Fibroblast of lung (primary cell): Measurements from ENCODE around the gene UPK1A.

Experiments
- EZH2 ChIP-seq: IDR thresholded peaks from 2 replicates; pipeline ENCODE4 v1.5.1; 2012; ENCODE audit warnings: low read length, control low read depth, mild to moderate bottlenecking; ENCODE audit errors: missing control alignments
- TF ChIP-seq, protein P1 (sequence below), 2 donors: IDR thresholded peaks in 1 of 2; conservative IDR thresholded peaks in 1 of 2; 1 replicate in 1 of 2; 2 replicates in 1 of 2; pipeline ENCODE4 v1.5.1; 2011 to 2012; ENCODE audit warnings: low read length in 2 of 2, control low read depth in 1 of 2, inconsistent platforms in 1 of 2, low read depth in 1 of 2, mild to moderate bottlenecking in 1 of 2

DNA sequence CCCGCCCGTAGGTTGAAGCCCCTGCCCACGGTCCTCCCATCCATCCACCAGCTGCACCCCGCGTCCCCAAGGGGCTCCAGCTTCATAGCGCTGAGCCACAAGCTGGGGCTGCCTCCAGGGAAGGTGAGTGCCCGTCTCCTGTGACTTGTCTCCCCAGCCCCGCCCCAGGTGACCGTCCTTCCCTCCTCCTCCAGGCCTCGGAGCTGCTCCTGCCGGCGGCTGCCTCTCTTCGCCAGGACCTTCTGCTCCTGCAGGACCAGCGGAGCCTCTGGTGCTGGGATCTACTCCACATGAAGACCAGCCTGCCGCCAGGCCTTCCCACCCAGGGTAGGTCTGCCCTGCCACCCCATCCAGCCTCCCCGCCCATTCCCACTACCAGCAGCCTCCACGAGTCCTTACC, 46.3 kb upstream of the UPK1A start:
- TF ChIP-seq, protein P1, sequence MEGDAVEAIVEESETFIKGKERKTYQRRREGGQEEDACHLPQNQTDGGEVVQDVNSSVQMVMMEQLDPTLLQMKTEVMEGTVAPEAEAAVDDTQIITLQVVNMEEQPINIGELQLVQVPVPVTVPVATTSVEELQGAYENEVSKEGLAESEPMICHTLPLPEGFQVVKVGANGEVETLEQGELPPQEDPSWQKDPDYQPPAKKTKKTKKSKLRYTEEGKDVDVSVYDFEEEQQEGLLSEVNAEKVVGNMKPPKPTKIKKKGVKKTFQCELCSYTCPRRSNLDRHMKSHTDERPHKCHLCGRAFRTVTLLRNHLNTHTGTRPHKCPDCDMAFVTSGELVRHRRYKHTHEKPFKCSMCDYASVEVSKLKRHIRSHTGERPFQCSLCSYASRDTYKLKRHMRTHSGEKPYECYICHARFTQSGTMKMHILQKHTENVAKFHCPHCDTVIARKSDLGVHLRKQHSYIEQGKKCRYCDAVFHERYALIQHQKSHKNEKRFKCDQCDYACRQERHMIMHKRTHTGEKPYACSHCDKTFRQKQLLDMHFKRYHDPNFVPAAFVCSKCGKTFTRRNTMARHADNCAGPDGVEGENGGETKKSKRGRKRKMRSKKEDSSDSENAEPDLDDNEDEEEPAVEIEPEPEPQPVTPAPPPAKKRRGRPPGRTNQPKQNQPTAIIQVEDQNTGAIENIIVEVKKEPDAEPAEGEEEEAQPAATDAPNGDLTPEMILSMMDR (conservative IDR thresholded peaks at IDR 0.05 in 1 of 2, IDR thresholded peaks at IDR 0.05 in 1 of 2; ENCODE audit: low read depth in 1 of 2, low read length in 2 of 2), result no peak
- no peak for TF ChIP-seq EZH2
